Right lobe of liver (tissue), 4 donors: Measurements from ENCODE around the gene LHX6.

Experiments used
- POLR2A ChIP-seq: fragments of 450-650 bp; IDR thresholded peaks from one replicate; pipeline ENCODE4 v1.6.1; 2017; ENCODE audit warnings: antibody characterized with exemption, mild to moderate bottlenecking
- TF ChIP-seq, protein P1 (sequence below), 4 donors: fragments of 200-600 bp in 3 of 4; fragments of 450-650 bp in 1 of 4; IDR thresholded peaks; one replicate each; pipeline versions ENCODE4 v1.5.1 to v1.8.0; 2016 to 2022; ENCODE audit warnings: antibody characterized with exemption in 4 of 4, mild to moderate bottlenecking in 2 of 4
- donor health status: DM: no; HTN: no; CAD: no.
- donor health status: DM: no; HTN: no; CAD: no.
- donor health status: DM: no; HTN: yes; CAD: no.

- TF ChIP-seq, protein P1, sequence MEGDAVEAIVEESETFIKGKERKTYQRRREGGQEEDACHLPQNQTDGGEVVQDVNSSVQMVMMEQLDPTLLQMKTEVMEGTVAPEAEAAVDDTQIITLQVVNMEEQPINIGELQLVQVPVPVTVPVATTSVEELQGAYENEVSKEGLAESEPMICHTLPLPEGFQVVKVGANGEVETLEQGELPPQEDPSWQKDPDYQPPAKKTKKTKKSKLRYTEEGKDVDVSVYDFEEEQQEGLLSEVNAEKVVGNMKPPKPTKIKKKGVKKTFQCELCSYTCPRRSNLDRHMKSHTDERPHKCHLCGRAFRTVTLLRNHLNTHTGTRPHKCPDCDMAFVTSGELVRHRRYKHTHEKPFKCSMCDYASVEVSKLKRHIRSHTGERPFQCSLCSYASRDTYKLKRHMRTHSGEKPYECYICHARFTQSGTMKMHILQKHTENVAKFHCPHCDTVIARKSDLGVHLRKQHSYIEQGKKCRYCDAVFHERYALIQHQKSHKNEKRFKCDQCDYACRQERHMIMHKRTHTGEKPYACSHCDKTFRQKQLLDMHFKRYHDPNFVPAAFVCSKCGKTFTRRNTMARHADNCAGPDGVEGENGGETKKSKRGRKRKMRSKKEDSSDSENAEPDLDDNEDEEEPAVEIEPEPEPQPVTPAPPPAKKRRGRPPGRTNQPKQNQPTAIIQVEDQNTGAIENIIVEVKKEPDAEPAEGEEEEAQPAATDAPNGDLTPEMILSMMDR (IDR thresholded peaks at IDR 0.05): no peak
- TF ChIP-seq POLR2A: no peak
Observed at GRCh38 chr9:122188369-122188768, 40.4 kb downstream of the LHX6 start.
